Hippocampal formation (tissue), 2 donors: ENCODE measurements around the gene TMEM184B.
"Not testable (repeated sequence)": the region's sequence is repeated elsewhere in the genome, so short reads cannot be mapped to it uniquely, and the experiment has no call there.

Source experiments
- DNase-seq, 2 donors: peaks; one replicate each; lab custom pipeline; 2025; lab: John Stamatoyannopoulos, UW

Gene TMEM184B

DNA sequence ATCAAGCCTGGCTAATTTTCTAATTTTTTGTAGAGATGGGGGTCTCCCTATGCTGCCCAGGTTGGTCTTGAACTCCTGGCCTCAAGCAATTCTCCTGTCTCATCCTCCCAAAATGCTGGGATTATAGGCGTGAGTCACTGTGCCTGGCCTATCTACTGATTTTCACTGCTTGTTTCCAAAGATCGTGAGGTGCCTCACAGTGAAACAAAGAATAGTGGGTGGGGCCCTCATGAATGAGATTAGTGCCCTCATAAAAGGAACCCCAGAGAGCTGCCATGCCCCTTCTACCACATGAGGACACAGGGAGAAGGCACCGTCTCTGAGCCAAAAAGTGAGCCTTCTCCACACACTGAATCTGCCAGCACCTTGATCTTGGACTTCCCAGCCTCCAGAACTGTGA is 23.5 kb downstream of the TMEM184B start:
- no peak for DNase-seq

DNA sequence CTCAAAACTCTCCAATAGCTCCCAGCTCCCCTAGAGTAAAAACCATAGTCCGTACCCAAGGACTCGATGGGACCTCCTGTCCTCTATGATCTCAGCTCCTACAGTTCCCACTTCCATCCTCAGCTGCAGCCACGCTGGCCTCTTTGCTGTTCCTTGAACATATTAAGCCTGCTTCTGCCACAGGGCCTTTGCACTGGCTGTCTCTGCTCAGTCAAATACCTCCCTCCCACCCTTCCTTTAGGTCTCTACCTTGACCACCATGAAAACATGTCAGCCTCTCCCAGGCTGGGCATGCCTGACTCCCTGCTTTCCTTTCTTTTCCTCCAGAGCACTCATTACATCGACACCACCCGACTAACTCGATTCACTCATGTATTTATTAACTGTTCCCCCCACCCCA is 24.5 kb downstream of the TMEM184B start:
- DNase-seq = no peak

- DNase-seq = no peak
Observed at GRCh38 chr22:38247713-38248112, 25.1 kb downstream of the TMEM184B start.

- DNase-seq = peak; percentile 70 to 82
Observed at GRCh38 chr22:38246692-38247091, 26.1 kb downstream of the TMEM184B start.

DNA sequence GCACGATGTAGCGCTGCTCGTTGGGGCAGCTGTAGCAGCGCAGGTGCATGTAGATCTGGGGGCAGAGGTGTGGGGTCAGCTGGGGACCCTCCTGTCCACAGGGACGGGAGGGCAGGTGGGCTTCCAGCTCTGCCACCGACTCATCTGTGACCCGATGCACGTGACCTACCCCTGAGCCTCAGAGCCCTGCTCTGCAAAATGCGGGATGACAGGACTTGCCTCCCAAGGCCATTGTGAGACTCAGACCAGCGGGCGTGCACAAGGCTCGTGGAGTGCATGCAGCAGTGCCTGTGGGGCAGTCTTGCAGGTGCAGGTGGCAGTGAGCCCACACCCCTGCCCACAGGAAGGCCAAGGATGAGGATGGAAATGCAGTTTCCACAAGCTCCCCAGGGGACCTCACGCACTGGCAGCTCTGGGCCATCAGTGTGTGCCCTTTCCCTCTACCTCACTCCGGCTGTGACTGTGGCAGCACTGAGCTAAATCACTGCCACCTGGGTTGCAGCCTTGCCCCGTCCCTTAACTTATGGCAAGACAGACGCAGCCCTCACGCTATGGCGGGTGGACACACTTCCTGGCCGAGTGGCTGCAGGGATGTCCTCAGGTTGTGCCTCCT is 26.7 kb downstream of the TMEM184B start:
- no peak for DNase-seq

DNA sequence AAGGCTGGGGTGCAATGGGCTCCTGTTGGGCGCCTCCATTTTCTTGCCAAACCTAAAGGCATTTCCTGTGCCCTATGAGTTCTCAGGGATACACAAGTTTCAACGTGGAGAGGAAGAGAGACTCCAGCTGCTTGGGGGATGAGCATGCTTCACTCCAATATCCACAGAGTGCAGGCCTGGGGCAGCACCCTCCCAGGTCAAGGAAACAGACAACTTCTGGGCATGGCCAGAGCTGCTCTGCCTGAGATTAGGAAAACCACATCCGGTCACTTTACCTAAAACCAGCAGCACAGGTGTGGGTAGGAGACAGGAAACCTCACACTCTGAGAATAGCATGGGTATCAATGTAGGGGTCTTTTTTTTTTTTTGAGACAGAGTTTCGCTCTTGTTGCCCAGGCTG is 28.7 kb downstream of the TMEM184B start:
- no peak for DNase-seq

- DNase-seq = peak in 1 of 2 donors; percentile 58
Observed at GRCh38 chr22:38243007-38243765, 29.6 kb downstream of the TMEM184B start.

- DNase-seq = peak; percentile 27 to 59
Observed at GRCh38 chr22:38240734-38241252, 32.0 kb downstream of the TMEM184B start.

GRCh38 chr22:38239101-38239761 is 33.6 kb downstream of the TMEM184B start:
- peak; percentile 77 to 91 for DNase-seq

DNA sequence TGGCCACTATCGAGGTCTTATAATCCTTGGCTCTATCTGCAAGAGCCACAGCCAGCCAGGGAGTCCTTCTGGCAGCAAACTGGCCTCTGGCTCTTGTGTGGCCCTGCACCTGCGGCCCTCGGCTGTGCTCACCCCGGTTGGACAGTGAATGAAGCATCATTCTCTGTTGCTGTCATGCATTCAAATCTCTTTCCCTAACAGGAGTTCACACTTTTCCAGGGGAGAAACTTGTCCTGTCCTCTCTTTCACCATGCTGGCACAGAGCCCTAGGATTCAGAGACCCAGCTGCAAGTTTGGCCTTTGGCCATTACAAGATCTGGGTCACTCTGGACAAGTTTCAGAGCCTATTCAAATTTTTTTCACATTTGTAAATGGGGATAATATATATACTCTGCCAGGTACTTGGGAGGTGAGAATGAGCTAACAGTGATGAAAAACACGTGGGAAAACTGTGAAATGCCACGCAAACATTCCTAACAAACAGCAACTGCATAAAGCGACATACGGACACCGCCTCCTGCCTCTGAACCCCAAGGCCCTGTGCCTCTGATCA is 34.2 kb downstream of the TMEM184B start:
- peak; percentile 48 to 60 for DNase-seq

DNA sequence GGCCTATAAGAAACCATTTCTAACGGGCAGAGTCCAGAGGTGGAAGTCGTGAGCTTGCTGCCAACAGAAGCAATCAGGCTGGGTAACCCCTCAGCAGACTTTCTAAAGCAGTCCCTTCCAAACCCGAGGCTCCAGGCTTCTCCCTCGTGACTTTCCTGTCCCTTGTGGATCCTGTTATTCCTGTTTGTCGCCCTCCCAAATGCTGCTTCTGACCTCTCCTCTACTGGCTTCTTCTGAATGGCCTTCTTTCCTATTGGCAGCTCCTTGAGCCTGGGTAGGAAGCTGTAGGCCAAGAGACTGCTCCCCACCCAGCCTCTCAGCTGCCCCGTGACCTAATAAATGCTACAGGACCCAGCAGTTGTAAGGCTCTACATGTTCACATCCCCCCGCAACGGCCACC is 36.0 kb downstream of the TMEM184B start:
- no peak for DNase-seq

DNA sequence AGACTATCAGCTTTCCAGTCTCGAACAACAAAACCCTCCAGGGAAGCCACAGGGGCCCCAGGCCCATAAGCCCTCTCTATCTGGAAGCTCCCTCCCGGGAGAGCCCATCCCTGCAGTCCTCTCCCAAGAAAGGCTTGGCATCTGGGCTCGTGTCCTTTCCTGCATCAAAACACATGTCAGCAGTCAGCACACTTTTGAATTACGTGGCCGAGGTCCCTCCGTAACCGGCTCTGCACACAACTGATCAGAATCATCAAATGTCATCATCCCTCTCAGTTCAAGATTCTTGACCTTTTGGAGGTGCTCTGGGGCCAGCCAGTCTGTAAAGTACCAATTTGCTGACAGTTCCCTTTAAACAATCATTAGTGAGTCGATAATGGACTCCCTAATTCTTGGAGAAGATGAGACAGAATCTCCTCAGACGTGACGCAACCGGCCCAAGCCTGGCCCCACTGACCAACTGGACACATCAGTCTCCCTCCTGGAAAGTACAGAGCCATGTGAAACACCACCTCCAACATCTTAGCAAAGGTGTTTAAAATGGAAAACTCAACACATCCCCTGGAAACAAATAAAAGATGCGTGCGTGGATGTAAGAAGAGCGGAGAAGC is 37.5 kb downstream of the TMEM184B start:
- DNase-seq = no peak

DNA sequence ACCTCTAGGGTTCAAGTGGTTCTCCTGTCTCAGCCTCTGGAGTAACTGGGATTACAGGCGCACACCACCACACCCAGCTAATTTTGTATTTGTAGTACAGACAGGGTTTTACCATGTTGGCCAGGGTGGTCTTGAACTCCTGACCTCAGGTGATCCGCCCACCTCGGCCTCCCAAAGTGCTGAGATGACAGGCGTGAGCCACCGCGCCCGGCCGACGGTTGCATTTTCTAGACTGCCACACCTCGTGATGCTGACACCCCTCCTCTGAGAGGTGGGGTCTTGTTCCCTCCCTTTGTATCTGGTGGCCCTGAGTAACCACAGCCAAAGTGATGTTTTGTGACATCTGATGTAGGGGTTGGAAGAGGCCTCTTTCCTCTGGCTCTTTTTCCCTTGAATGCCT is 39.0 kb downstream of the TMEM184B start:
- DNase-seq = not testable (repeated sequence)

GRCh38 chr22:38233427-38233826 is 39.4 kb downstream of the TMEM184B start:
- DNase-seq = no peak

GRCh38 chr22:38232196-38232595 is 40.6 kb downstream of the TMEM184B start:
- DNase-seq = no peak

GRCh38 chr22:38230916-38231315 is 41.9 kb downstream of the TMEM184B start:
- DNase-seq = no peak

GRCh38 chr22:38230108-38230825 is 42.5 kb downstream of the TMEM184B start:
- peak; percentile 34 to 51 for DNase-seq

GRCh38 chr22:38228873-38229740 is 43.7 kb downstream of the TMEM184B start:
- no peak for DNase-seq

- no peak for DNase-seq
Observed at GRCh38 chr22:38228326-38228872, 44.4 kb downstream of the TMEM184B start.
